HG03135 (cell line): Measurements from ENCODE around the gene MEPCE.

Experiments
- ATAC-seq: cut with Tn5 transposase; IDR thresholded peaks from one replicate; pipeline ENCODE4 v1.9.1; 2021; ENCODE audit warnings: mild to moderate bottlenecking, moderate library complexity; ENCODE audit not compliant: unreplicated experiment

MEPCE gene

GRCh38 chr7:100402241-100402640, 27.4 kb upstream of the MEPCE start:
- ATAC-seq: no peak

GRCh38 chr7:100406767-100407166, 22.9 kb upstream of the MEPCE start:
- no peak for ATAC-seq

GRCh38 chr7:100407285-100408180, 22.1 kb upstream of the MEPCE start:
- ATAC-seq: no peak

- ATAC-seq: no peak
These were observed 18.5 kb upstream of the MEPCE start for GRCh38 chr7:100411101-100411500.

GRCh38 chr7:100413346-100413745, 16.3 kb upstream of the MEPCE start:
- ATAC-seq: no peak

- ATAC-seq: no peak
These were observed 15.7 kb upstream of the MEPCE start for GRCh38 chr7:100413889-100414288.

GRCh38 chr7:100415448-100415847, 14.2 kb upstream of the MEPCE start:
- ATAC-seq: no peak

GRCh38 chr7:100418930-100419659, 10.5 kb upstream of the MEPCE start:
- ATAC-seq: no peak

GRCh38 chr7:100419660-100420226, 9.9 kb upstream of the MEPCE start:
- ATAC-seq: no peak

- ATAC-seq: no peak
These were observed 6.3 kb upstream of the MEPCE start for GRCh38 chr7:100423315-100423714.

GRCh38 chr7:100425347-100425746, 4.3 kb upstream of the MEPCE start:
- no peak for ATAC-seq

GRCh38 chr7:100426516-100426915, 3.1 kb upstream of the MEPCE start:
- ATAC-seq: no peak

- no peak for ATAC-seq
These were observed 1.9 kb upstream of the MEPCE start for GRCh38 chr7:100427762-100428198.

- ATAC-seq: peak; percentile 40
These were observed 1.2 kb upstream of the MEPCE start, which contains the start of gene ZCWPW1 for GRCh38 chr7:100428199-100428966. Gene ZCWPW1, minus strand, starts transcription at chr7:100428703. Its CDS starts 8,054 bp downstream, at chr7:100420649.

- ATAC-seq: peak; percentile 42
These were observed 529 bp upstream of the MEPCE start for GRCh38 chr7:100428967-100429636.

GRCh38 chr7:100430493-100431285, 1.1 kb downstream of the MEPCE start:
- ATAC-seq: no peak

GRCh38 chr7:100431286-100431735, 1.7 kb downstream of the MEPCE start:
- no peak for ATAC-seq

GRCh38 chr7:100432053-100432452, 2.4 kb downstream of the MEPCE start:
- ATAC-seq: no peak

- no peak for ATAC-seq
These were observed 3.1 kb downstream of the MEPCE start for GRCh38 chr7:100432621-100433275.
